Mesendoderm (in vitro differentiated cells): ENCODE data around the gene SNAPC2.
A peak's percentile ranks its signal among the peaks of the same experiment; 100 is the strongest.

Source experiments
- DNase-seq: peaks from one replicate; pipeline ENCODE4 v3.0.0; 2013
- H2AK5ac ChIP-seq: 2 replicates; pipeline ENCODE4 v1.6.1; 2013; ENCODE audit warnings: low read length, inconsistent platforms
- H2BK120ac ChIP-seq: 2 replicates; pipeline ENCODE4 v1.6.1; 2013; ENCODE audit warnings: low read depth, mild to moderate bottlenecking, low read length, moderate library complexity, mixed read lengths
- H2BK15ac ChIP-seq: replicated peaks from 2 replicates; pipeline ENCODE4 v1.6.1; 2013; ENCODE audit warnings: low read depth, mild to moderate bottlenecking, moderate library complexity
- H2BK5ac ChIP-seq: 2 replicates; pipeline ENCODE4 v1.6.1; 2013; ENCODE audit warnings: low read length, inconsistent platforms
- H3K18ac ChIP-seq: 2 replicates; pipeline ENCODE4 v1.6.1; 2013; ENCODE audit warnings: mild to moderate bottlenecking, low read length, mixed read lengths
- H3K23ac ChIP-seq: one replicate; pipeline ENCODE4 v1.6.1; 2013; ENCODE audit warnings: low read length
- H3K27ac ChIP-seq: 2 replicates; pipeline ENCODE4 v1.5.1; 2013; ENCODE audit warnings: low read depth, mild to moderate bottlenecking, inconsistent platforms, low read length, moderate library complexity
- H3K27me3 ChIP-seq: 2 replicates; pipeline ENCODE4 v1.6.1; 2013; ENCODE audit warnings: low read length, control low read depth, mild to moderate bottlenecking, inconsistent platforms; ENCODE audit not compliant: insufficient read depth, poor library complexity
- H3K36me3 ChIP-seq: 2 replicates; pipeline ENCODE4 v1.6.1; 2013; ENCODE audit warnings: low read length, inconsistent platforms; ENCODE audit not compliant: control insufficient read depth, insufficient read depth
- H3K4ac ChIP-seq: one replicate; pipeline ENCODE4 v1.6.1; 2013; ENCODE audit warnings: low read depth, mild to moderate bottlenecking, low read length, moderate library complexity
- H3K4me1 ChIP-seq: 2 replicates; pipeline ENCODE4 v1.6.1; 2013; ENCODE audit warnings: low read depth, low read length, inconsistent platforms; ENCODE audit not compliant: control insufficient read depth
- H3K4me2 ChIP-seq: 2 replicates; pipeline ENCODE4 v1.6.1; 2013; ENCODE audit warnings: low read length
- H3K4me3 ChIP-seq: 2 replicates; pipeline ENCODE4 v1.5.1; 2013; ENCODE audit warnings: mild to moderate bottlenecking, low read length
- H3K56ac ChIP-seq: one replicate; pipeline ENCODE4 v1.6.1; 2013; ENCODE audit warnings: low read length
- H3K79me1 ChIP-seq: 2 replicates; pipeline ENCODE4 v1.6.1; 2013; ENCODE audit warnings: low read length, inconsistent platforms
- H3K79me2 ChIP-seq: 2 replicates; pipeline ENCODE4 v1.6.1; 2013; ENCODE audit warnings: mild to moderate bottlenecking, low read length; ENCODE audit not compliant: control insufficient read depth, insufficient read depth
- H3K9ac ChIP-seq: 2 replicates; pipeline ENCODE4 v1.6.1; 2013; ENCODE audit warnings: low read length, inconsistent platforms
- H4K5ac ChIP-seq: one replicate; pipeline ENCODE4 v1.6.1; 2013; ENCODE audit warnings: low read length
- H4K8ac ChIP-seq: one replicate; pipeline ENCODE4 v1.6.1; 2013; ENCODE audit warnings: low read depth, mild to moderate bottlenecking, control low read depth, low read length, moderate library complexity
- WGBS: extraction: QIAGEN DNeasy Blood & Tissue Kit; methylation state at CpG from one replicate; pipeline ENCODE4 v1.1.7; 2013; ENCODE audit warnings: low lambda C conversion rate, missing lambda C conversion rate; ENCODE audit not compliant: insufficient coverage; ENCODE audit errors: extremely low coverage; 5-methylcytosine and 5-hydroxymethylcytosine counted together

The SNAPC2 gene

GRCh38 chr19:7924651-7925170 lies 4.6 kb downstream of the SNAPC2 start:
- Histone ChIP-seq H4K8ac (no peak overlapping the region), H3K36me3 (no peaks in the 10 kb centered on the region), H3K4me3 (no peak overlapping the region), H2BK120ac (no peak overlapping the region), H2BK15ac (no peak overlapping the region), H3K27me3 (no peaks in the 10 kb centered on the region), H3K9ac (peak overlapping the region; percentile 7), H3K18ac (no peak overlapping the region), H3K4me2 (no peak overlapping the region), H3K27ac (no peak overlapping the region), H3K56ac (peak overlapping the region; percentile 6), H3K79me1 (no peaks in the 10 kb centered on the region), H2BK5ac (no peak overlapping the region), H3K23ac (no peak overlapping the region), H4K5ac (no peak overlapping the region), H2AK5ac (no peak overlapping the region), H3K79me2 (no peaks in the 10 kb centered on the region), H3K4me1 (peaks cover 2% of the 10 kb centered on the region), H3K4ac (peak overlapping the region; percentile 1)
- WGBS: no CpG with 5 or more reads among the region's 34 CpGs
- DNase-seq: no peak

DNA sequence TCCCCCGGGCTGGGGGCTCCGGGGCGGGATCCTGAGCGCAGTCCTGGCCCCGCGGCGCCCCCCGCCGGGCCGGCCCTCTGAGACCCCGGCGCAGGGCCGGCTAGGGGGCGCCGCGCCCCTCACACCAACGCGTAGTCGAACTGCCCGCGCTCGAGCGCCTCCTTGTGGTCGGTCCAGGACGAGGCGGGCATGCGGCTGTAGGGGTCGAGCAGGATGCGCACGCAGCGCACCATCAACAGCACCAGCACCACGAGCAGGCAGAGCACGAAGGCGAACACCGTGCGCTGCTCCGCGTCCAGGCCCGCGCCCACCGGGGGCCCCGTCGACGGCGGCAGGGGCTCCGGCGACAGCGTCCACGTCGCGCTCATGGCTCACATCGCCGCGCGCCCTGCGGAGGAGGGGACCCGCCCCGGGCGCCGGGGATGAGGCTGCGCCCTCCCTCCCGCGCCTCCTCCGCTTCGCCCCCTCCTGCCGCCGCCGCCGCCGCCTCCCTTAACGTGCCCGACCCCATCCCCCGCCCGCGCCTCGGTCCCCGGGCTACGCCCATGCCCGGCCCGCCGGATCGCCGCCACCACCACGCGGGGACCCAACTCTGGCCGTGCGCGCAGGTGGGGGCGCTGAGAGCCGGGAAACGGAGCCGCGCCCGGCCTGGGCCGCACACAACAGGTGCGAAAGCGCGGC lies 5.2 kb downstream of the SNAPC2 start:
- peak; percentile 91 for DNase-seq
- Histone ChIP-seq H3K4me2 (peak overlapping the region; percentile 56), H3K4me1 (no peaks in the 10 kb centered on the region), H3K18ac (peak overlapping the region; percentile 51), H4K8ac (no peak overlapping the region), H3K79me1 (no peaks in the 10 kb centered on the region), H3K79me2 (no peaks in the 10 kb centered on the region), H3K36me3 (no peaks in the 10 kb centered on the region), H3K4me3 (peak overlapping the region; percentile 26), H2BK120ac (no peak overlapping the region), H3K4ac (peak overlapping the region; percentile 49), H2AK5ac (no peak overlapping the region), H2BK5ac (no peak overlapping the region), H2BK15ac (no peak overlapping the region), H3K27ac (no peak overlapping the region), H3K9ac (peak overlapping the region; percentile 78), H3K56ac (peak overlapping the region; percentile 82), H3K23ac (no peak overlapping the region), H3K27me3 (no peaks in the 10 kb centered on the region), H4K5ac (no peak overlapping the region)
- no CpG with 5 or more reads among the region's 98 CpGs for WGBS

GRCh38 chr19:7926021-7926726 lies 6.0 kb downstream of the SNAPC2 start, which contains the start of gene CTXN1:
Gene CTXN1, minus strand, starts transcription at chr19:7926135. Its CDS starts 597 bp downstream, at chr19:7925538.
- no peak within 1 kb of the TSS for H4K8ac ChIP-seq
- H3K4ac ChIP-seq: peak within 1 kb of the TSS; percentile 49
- no peak within 1 kb of the TSS for H2BK15ac ChIP-seq
- H3K27ac ChIP-seq: no peak within 1 kb of the TSS
- peak within 1 kb of the TSS; percentile 91 for H3K4me2 ChIP-seq
- H3K79me2 ChIP-seq: no peaks in the 10 kb centered on the region
- no peaks in the 10 kb centered on the region for H3K27me3 ChIP-seq
- no CpG with 5 or more reads among the region's 65 CpGs for WGBS
- no peak within 1 kb of the TSS for H2BK5ac ChIP-seq
- no peaks in the 10 kb centered on the region for H3K79me1 ChIP-seq
- peak within 1 kb of the TSS; percentile 26 for H3K4me3 ChIP-seq
- peak within 1 kb of the TSS; percentile 89 for H3K56ac ChIP-seq
- peaks cover 2% of the 10 kb centered on the region for H3K36me3 ChIP-seq
- no peak within 1 kb of the TSS for H2BK120ac ChIP-seq
- no peak within 1 kb of the TSS for H4K5ac ChIP-seq
- no peaks in the 10 kb centered on the region for H3K4me1 ChIP-seq
- H3K9ac ChIP-seq: peak within 1 kb of the TSS; percentile 79
- peak within 1 kb of the TSS; percentile 51 for H3K18ac ChIP-seq
- DNase-seq: peak; percentile 69
- no peak within 1 kb of the TSS for H3K23ac ChIP-seq
- no peak within 1 kb of the TSS for H2AK5ac ChIP-seq

- H3K36me3 ChIP-seq: peaks cover 2% of the 10 kb centered on the region
- H3K4me3 ChIP-seq: no peak overlapping the region
Observed at GRCh38 chr19:7926727-7927604, 6.8 kb downstream of the SNAPC2 start.

GRCh38 chr19:7927605-7928333 lies 7.6 kb downstream of the SNAPC2 start:
- Histone ChIP-seq H3K23ac (no peak overlapping the region), H3K36me3 (peaks cover 5% of the 10 kb centered on the region), H3K18ac (no peak overlapping the region), H3K4me3 (no peak overlapping the region), H3K9ac (no peak overlapping the region), H3K27ac (no peak overlapping the region), H2BK5ac (no peak overlapping the region), H3K4ac (no peak overlapping the region), H3K56ac (no peak overlapping the region), H4K5ac (no peak overlapping the region), H2BK15ac (no peak overlapping the region), H3K4me2 (no peak overlapping the region), H3K4me1 (no peaks in the 10 kb centered on the region), H3K79me1 (no peaks in the 10 kb centered on the region), H3K27me3 (no peaks in the 10 kb centered on the region), H4K8ac (no peak overlapping the region), H2BK120ac (no peak overlapping the region), H3K79me2 (no peaks in the 10 kb centered on the region), H2AK5ac (no peak overlapping the region)
- DNase-seq: no peak
- no CpG with 5 or more reads among the region's 23 CpGs for WGBS

More at GRCh38 chr19:7926727-7927604, 6.8 kb downstream of the SNAPC2 start:
- no peak overlapping the region for H3K23ac ChIP-seq
- no peak overlapping the region for H2AK5ac ChIP-seq
- H3K18ac ChIP-seq: no peak overlapping the region
- H2BK120ac ChIP-seq: no peak overlapping the region
- no peaks in the 10 kb centered on the region for H3K27me3 ChIP-seq
- H4K8ac ChIP-seq: no peak overlapping the region
- H3K79me2 ChIP-seq: no peaks in the 10 kb centered on the region
- WGBS: no CpG with 5 or more reads among the region's 32 CpGs
- H2BK5ac ChIP-seq: no peak overlapping the region
- H3K56ac ChIP-seq: peak overlapping the region; percentile 89
- no peaks in the 10 kb centered on the region for H3K79me1 ChIP-seq
- peak overlapping the region; percentile 79 for H3K9ac ChIP-seq
- H3K4ac ChIP-seq: no peak overlapping the region
- no peak overlapping the region for H4K5ac ChIP-seq
- no peak for DNase-seq
- no peak overlapping the region for H3K4me2 ChIP-seq
- no peak overlapping the region for H2BK15ac ChIP-seq
- no peaks in the 10 kb centered on the region for H3K4me1 ChIP-seq
- H3K27ac ChIP-seq: no peak overlapping the region
